ENCODE results near the gene KCNT1.
A peak's percentile ranks its signal among the peaks of the same experiment; 100 is the strongest.

KCNT1 gene

DNA sequence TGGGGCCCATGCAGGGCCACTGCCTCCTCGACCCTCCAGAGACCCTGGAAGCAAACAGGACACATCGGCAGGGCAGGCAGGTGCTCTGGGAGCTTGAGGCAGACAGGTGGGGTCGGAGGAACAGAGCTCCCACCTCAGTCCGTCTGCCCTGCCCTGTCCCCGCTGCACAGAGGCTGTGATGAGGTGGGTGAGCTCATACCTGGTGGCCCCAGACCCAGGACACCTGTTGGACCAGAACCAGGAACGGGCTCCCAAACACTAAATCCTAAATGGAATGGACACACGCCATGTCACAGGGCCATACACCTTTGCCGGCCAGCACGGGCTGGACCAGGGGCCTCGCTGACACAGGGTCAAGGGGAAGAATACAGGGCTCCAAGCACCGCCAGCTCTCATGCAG is 8.2 kb upstream of the KCNT1 start:
- Histone ChIP-seq H3K9ac (ENCODE audit: low read depth, low read length) (no peak overlapping the region), H3K4me3 (ENCODE audit: low read length) (no peak overlapping the region), H3K4me1 (ENCODE audit: insufficient read depth, low read length) (no peaks in the 10 kb centered on the region), H3K27ac (ENCODE audit: low read length) (no peak overlapping the region), H3K36me3 (ENCODE audit: insufficient read depth, low read depth, low read length) (no peaks in the 10 kb centered on the region), H3K9me3 (ENCODE audit: insufficient read depth, low read depth, low read length) (no peaks in the 10 kb centered on the region), H3K27me3 (ENCODE audit: insufficient read depth, low read length) (no peaks in the 10 kb centered on the region)

DNA sequence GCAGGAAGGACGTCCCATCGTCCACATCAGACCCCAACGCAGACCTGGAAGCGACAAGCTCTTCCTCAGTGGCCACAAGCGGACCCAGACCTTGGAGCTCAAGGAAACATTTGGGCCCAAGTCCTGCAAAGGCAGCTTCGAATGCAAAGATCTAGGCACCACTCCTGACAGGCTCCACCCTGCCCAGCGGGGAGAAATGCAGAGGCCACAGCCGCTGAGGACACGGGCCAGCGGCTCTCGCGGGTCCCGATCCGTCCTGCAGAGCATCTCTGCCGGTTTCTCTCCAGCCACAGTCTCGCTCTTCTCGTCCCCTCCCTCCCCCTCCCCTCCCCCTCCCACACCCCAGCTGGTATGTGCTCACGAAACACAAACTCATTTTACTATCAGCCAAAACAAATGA is 7.6 kb upstream of the KCNT1 start:
- Histone ChIP-seq H3K36me3 (ENCODE audit: insufficient read depth, low read depth, low read length) (no peaks in the 10 kb centered on the region), H3K9ac (ENCODE audit: low read depth, low read length) (no peak overlapping the region), H3K9me3 (ENCODE audit: insufficient read depth, low read depth, low read length) (no peaks in the 10 kb centered on the region), H3K27me3 (ENCODE audit: insufficient read depth, low read length) (no peaks in the 10 kb centered on the region), H3K4me3 (ENCODE audit: low read length) (no peak overlapping the region), H3K27ac (ENCODE audit: low read length) (no peak overlapping the region), H3K4me1 (ENCODE audit: insufficient read depth, low read length) (no peaks in the 10 kb centered on the region)

DNA sequence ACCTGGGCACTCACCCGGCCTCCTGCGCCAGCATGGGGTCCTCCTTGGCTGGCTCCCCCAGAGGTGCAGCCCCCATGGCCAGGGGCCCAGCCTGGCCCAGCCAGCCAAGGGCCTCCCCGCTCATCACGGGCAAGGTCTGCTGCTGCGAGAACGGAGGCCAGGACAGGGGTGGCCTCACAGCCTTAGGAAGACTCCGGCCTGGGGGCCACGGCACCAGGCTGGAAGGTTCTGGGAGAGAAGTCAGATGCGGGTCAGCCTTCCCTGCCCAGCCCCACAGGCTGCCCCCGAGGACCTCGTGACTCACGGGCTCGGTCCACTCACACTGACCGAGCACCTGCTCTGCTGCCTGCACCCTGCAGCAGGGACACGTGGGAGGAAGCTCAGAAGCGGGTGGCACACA is 6.9 kb upstream of the KCNT1 start:
- Histone ChIP-seq H3K27ac (ENCODE audit: low read length) (no peak overlapping the region), H3K4me1 (ENCODE audit: insufficient read depth, low read length) (no peaks in the 10 kb centered on the region), H3K36me3 (ENCODE audit: insufficient read depth, low read depth, low read length) (no peaks in the 10 kb centered on the region), H3K9ac (ENCODE audit: low read depth, low read length) (no peak overlapping the region), H3K27me3 (ENCODE audit: insufficient read depth, low read length) (no peaks in the 10 kb centered on the region), H3K4me3 (ENCODE audit: low read length) (no peak overlapping the region), H3K9me3 (ENCODE audit: insufficient read depth, low read depth, low read length) (no peaks in the 10 kb centered on the region)

DNA sequence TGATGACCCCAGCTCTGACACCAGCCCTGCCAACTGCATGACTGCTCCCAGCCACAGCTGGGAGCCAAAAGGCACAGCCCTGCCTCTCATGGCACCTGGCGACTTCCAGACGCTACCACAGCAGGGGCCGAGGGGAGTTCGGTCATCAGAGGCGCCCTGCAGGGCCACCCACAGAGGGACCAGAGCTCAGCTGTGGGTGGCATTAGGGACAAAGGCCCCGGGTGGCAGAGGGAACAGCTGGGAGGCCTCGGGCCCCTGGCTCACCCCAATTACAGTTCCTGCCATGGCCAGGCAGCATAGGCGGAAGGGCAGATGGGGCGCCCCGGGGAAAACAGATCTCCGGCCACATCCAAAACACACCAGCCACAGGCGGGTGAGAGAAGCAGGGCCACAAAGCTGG is 6.3 kb upstream of the KCNT1 start:
- H3K4me3 ChIP-seq (ENCODE audit: low read length) = no peak overlapping the region
- no peaks in the 10 kb centered on the region for H3K27me3 ChIP-seq (ENCODE audit: insufficient read depth, low read length)
- no peaks in the 10 kb centered on the region for H3K9me3 ChIP-seq (ENCODE audit: insufficient read depth, low read depth, low read length)
- H3K27ac ChIP-seq (ENCODE audit: low read length) = no peak overlapping the region
- no peak overlapping the region for H3K9ac ChIP-seq (ENCODE audit: low read depth, low read length)
- H3K36me3 ChIP-seq (ENCODE audit: insufficient read depth, low read depth, low read length) = no peaks in the 10 kb centered on the region
- H3K4me1 ChIP-seq (ENCODE audit: insufficient read depth, low read length) = no peaks in the 10 kb centered on the region

DNA sequence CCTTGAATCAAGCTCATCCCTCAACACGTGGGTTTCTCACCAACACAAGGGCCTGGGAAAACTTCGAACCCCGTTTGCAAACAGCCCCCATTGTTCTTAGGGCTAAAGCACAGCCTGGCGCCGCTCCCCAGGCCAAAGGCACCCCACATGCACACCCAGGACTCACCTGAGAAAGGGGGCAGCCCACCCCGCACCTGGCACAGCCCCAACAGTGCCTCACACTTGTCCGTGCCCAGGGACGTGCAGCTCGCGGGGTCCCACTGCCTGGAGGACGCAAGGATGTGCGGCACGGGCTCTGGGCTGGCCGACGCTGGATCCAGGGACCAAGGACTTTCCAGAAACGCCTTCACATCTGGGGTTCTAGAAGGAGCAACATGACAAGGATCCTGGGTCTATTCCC is 5.5 kb upstream of the KCNT1 start:
- H3K9me3 ChIP-seq (ENCODE audit: insufficient read depth, low read depth, low read length) = no peaks in the 10 kb centered on the region
- peaks cover 4% of the 10 kb centered on the region for H3K27me3 ChIP-seq (ENCODE audit: insufficient read depth, low read length)
- no peaks in the 10 kb centered on the region for H3K4me1 ChIP-seq (ENCODE audit: insufficient read depth, low read length)
- H3K27ac ChIP-seq (ENCODE audit: low read length) = no peak overlapping the region
- no peak overlapping the region for H3K9ac ChIP-seq (ENCODE audit: low read depth, low read length)
- H3K4me3 ChIP-seq (ENCODE audit: low read length) = no peak overlapping the region
- no peaks in the 10 kb centered on the region for H3K36me3 ChIP-seq (ENCODE audit: insufficient read depth, low read depth, low read length)

DNA sequence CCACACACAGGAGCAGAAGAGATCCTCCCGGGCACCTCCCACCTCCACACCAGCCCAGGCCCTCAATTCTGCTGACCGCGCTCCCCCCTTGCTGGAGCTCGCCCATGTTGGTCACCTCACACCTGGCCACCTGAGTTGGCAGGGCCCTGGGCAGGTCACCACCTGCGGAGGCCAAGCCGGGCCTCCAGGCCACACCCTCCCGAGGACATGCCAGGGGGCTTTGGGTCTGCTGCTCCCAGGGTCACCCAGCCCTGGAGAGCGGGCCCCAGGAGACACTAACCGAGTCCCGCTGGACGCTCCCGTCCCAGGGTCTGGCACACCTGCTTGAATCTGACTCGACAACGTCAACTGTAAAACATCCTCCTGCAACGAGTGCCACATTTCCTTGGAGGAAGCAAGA is 4.8 kb upstream of the KCNT1 start:
- H3K4me3 ChIP-seq (ENCODE audit: low read length) = no peak overlapping the region
- H3K36me3 ChIP-seq (ENCODE audit: insufficient read depth, low read depth, low read length) = no peaks in the 10 kb centered on the region
- H3K27ac ChIP-seq (ENCODE audit: low read length) = no peak overlapping the region

DNA sequence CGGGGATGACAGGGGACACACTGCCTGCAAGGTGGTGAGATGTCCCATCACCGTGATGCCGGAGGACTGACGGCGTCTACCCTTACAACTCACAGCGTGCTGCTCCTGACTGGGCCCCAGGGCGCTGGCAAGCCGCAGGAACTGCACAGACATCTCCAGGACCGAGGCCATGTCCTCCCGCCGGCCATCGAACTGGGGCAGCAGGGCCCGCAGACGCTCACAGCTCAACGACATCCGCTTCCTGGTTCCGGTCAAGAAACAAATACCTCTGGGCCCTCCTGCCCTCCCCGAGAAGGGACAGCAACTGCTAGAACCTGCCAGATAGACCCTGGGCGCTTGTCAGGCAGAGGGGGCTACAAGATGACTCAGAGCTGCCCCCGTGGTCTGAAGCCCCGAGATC is 3.7 kb upstream of the KCNT1 start:
- peaks cover 17% of the 10 kb centered on the region for H3K27me3 ChIP-seq (ENCODE audit: insufficient read depth, low read length)
- no peak overlapping the region for H3K27ac ChIP-seq (ENCODE audit: low read length)
- no peaks in the 10 kb centered on the region for H3K4me1 ChIP-seq (ENCODE audit: insufficient read depth, low read length)
- no peak overlapping the region for H3K9ac ChIP-seq (ENCODE audit: low read depth, low read length)
- H3K36me3 ChIP-seq (ENCODE audit: insufficient read depth, low read depth, low read length) = no peaks in the 10 kb centered on the region
- H3K4me3 ChIP-seq (ENCODE audit: low read length) = no peak overlapping the region
- no peaks in the 10 kb centered on the region for H3K9me3 ChIP-seq (ENCODE audit: insufficient read depth, low read depth, low read length)

More for the DNA sequence above, 4.8 kb upstream of the KCNT1 start:
- Histone ChIP-seq H3K9ac (ENCODE audit: low read depth, low read length) (no peak overlapping the region), H3K4me1 (ENCODE audit: insufficient read depth, low read length) (no peaks in the 10 kb centered on the region), H3K27me3 (ENCODE audit: insufficient read depth, low read length) (peaks cover 7% of the 10 kb centered on the region), H3K9me3 (ENCODE audit: insufficient read depth, low read depth, low read length) (no peaks in the 10 kb centered on the region)

DNA sequence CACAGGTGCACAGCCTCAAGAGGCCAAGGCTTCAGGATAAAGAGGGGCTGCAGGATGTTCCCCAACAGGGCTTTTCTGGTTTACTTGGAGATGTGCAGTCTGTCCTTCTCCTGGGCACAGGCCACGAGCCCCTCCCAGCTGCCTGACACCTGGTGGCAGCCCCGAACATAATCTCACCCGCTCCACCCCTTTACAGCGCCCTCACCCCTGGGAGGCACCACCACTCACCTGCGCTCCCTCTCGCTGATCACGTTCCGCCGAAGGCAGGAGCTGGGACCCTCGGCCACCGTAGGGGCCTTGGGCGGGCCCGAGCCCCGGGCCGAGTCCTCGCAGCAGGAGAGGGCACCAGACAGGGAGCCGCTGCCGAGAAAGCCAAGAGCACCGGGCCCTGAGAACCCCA is 3.2 kb upstream of the KCNT1 start:
- H3K9ac ChIP-seq (ENCODE audit: low read depth, low read length) = no peak overlapping the region
- no peaks in the 10 kb centered on the region for H3K4me1 ChIP-seq (ENCODE audit: insufficient read depth, low read length)
- H3K27ac ChIP-seq (ENCODE audit: low read length) = no peak overlapping the region
- no peaks in the 10 kb centered on the region for H3K36me3 ChIP-seq (ENCODE audit: insufficient read depth, low read depth, low read length)
- H3K4me3 ChIP-seq (ENCODE audit: low read length) = no peak overlapping the region
- H3K9me3 ChIP-seq (ENCODE audit: insufficient read depth, low read depth, low read length) = no peaks in the 10 kb centered on the region
- H3K27me3 ChIP-seq (ENCODE audit: insufficient read depth, low read length) = peaks cover 21% of the 10 kb centered on the region

DNA sequence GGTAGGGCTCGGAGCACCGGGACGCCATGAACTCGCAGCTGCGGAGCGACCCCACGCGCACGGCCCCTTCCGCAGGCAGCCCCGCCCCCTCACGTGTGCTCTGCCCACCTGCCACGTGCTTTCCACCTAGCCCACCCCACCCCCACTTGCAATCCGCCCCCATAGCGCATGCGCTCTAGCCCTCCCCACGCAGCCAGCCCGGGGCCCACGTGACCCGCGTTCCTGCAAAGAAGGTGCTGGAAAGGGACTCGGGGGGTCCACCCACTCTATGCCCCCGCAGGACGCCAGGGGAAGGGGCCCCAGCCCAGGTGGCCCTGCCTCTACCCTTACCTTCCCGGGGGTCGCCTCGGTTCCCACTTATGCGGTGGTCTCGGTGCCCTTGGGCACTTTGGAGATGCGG is 2.5 kb upstream of the KCNT1 start, which contains the start of gene SOHLH1:
Gene SOHLH1 (minus strand): TSS at position 42 of the 400 bp plus-strand sequence. CDS start 14 bp downstream, at position 28.
- Histone ChIP-seq H3K9me3 (ENCODE audit: insufficient read depth, low read depth, low read length) (no peaks in the 10 kb centered on the region), H3K4me3 (ENCODE audit: low read length) (no peak within 1 kb of the TSS), H3K9ac (ENCODE audit: low read depth, low read length) (no peak within 1 kb of the TSS), H3K36me3 (ENCODE audit: insufficient read depth, low read depth, low read length) (no peaks in the 10 kb centered on the region), H3K27me3 (ENCODE audit: insufficient read depth, low read length) (peaks cover 21% of the 10 kb centered on the region), H3K4me1 (ENCODE audit: insufficient read depth, low read length) (no peaks in the 10 kb centered on the region), H3K27ac (ENCODE audit: low read length) (no peak within 1 kb of the TSS)

DNA sequence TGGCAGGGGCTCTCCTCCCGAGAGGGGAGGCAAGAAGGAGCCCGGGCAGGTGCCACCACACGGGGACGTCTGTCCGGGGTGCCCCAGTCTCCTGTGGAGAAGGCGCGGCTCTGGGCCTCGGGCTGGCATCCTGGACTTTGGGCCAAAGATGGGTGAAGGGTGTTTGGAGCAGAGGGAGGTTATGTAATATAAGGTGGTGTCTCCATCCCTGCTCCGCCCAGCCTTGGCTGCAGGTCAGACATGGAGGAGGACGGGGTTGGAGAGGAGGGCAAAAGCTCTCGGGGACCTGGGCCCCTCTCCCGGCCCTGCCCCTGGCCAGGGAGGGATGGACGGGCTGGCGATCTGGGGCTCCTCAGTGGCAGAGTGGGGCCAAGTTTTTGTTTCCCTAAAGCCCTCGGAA is 1.5 kb upstream of the KCNT1 start:
- Histone ChIP-seq H3K27ac (ENCODE audit: low read length) (no peak overlapping the region), H3K4me1 (ENCODE audit: insufficient read depth, low read length) (no peaks in the 10 kb centered on the region), H3K36me3 (ENCODE audit: insufficient read depth, low read depth, low read length) (no peaks in the 10 kb centered on the region), H3K9me3 (ENCODE audit: insufficient read depth, low read depth, low read length) (no peaks in the 10 kb centered on the region), H3K27me3 (ENCODE audit: insufficient read depth, low read length) (peaks cover 21% of the 10 kb centered on the region), H3K9ac (ENCODE audit: low read depth, low read length) (no peak overlapping the region), H3K4me3 (ENCODE audit: low read length) (no peak overlapping the region)

DNA sequence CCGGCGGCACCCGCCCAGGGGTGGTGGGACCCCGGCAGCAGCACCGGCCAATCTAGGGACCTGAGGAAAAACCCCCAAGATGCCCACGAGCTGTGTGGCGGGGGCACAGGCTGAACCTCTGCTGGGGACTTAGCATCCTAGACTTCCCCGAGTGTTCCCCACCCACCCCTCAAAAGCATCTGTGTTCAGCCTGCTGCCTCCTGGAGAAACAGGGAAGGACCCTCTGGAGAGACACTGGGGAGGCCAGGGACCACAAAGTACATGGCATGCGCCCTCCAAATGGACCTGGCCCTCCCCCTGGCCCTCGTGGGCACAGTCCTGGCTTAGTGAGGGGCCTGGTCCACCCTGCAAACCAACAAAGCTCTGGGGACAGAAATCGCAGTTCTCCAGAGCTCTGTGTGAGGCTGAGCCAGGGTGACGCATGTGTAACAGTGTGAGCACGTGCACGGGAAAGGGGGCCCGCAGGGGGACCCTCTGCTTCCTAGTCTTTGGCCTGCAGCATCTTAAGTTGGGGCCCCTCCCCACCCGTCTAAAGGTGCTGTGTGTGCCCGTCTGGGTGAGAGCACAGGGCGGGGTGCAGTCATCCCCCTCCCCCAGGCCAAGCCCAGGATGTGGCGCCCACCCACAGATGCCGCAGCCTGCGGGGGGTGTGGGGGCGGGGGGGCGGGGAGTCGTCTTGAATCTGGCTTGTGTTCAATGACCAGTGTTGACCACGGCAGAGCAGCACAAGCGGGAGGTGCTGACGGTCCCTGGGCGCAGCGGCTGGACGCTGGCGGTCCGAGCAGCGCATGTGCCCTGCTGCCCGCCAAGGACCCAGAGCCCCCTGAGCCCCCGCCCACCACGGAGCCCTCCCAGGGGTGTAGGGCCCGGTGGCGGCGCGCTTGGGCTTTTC is 672 bp upstream of the KCNT1 start:
- Histone ChIP-seq H3K36me3 (ENCODE audit: insufficient read depth, low read depth, low read length) (no peaks in the 10 kb centered on the region), H3K4me1 (ENCODE audit: insufficient read depth, low read length) (no peaks in the 10 kb centered on the region), H3K9ac (ENCODE audit: low read depth, low read length) (no peak overlapping the region), H3K27me3 (ENCODE audit: insufficient read depth, low read length) (peaks cover 21% of the 10 kb centered on the region), H3K9me3 (ENCODE audit: insufficient read depth, low read depth, low read length) (no peaks in the 10 kb centered on the region), H3K4me3 (ENCODE audit: low read length) (peak overlapping the region; percentile 43; the same call in 1 of the 2 replicates), H3K27ac (ENCODE audit: low read length) (no peak overlapping the region)

DNA sequence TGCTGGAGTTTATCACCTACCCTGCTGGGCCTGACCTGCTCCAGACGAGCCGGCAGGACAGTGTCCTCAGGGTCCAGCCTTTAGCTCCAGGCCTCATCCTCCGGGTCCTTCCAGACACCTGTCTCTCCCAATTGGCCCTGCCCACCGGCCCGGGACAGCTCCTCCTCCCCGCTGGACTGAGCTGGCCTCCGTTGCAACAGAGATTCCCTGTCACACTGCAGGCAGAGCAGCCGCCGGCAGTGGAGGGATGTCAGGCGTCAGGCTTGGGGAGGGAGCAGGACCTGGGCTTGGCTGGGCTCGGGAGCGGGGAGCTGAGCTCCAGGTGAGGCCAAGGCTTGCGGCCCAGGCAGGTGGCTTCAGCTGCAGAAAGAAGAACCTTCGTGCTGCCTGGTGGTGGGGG is 1.7 kb downstream of the KCNT1 start:
- no peak overlapping the region for H3K4me3 ChIP-seq (ENCODE audit: low read length)
- H3K27me3 ChIP-seq (ENCODE audit: insufficient read depth, low read length) = peaks cover 21% of the 10 kb centered on the region
- H3K4me1 ChIP-seq (ENCODE audit: insufficient read depth, low read length) = no peaks in the 10 kb centered on the region
- no peaks in the 10 kb centered on the region for H3K9me3 ChIP-seq (ENCODE audit: insufficient read depth, low read depth, low read length)
- no peak overlapping the region for H3K27ac ChIP-seq (ENCODE audit: low read length)
- no peaks in the 10 kb centered on the region for H3K36me3 ChIP-seq (ENCODE audit: insufficient read depth, low read depth, low read length)
- H3K9ac ChIP-seq (ENCODE audit: low read depth, low read length) = no peak overlapping the region

Measured in iPS-20b (cell line).